Fibroblast of gingiva (primary cell): ENCODE data around the gene ACSM2B.
"Not testable (repeated sequence)": the region's sequence is repeated elsewhere in the genome, so short reads cannot be mapped to it uniquely, and the experiment has no call there.

ENCODE experiments used
- DNase-seq: peaks from one replicate; pipeline ENCODE4 v3.0.0-alpha.2; 2011; ENCODE audit warnings: low read depth

The ACSM2B gene, protein sequence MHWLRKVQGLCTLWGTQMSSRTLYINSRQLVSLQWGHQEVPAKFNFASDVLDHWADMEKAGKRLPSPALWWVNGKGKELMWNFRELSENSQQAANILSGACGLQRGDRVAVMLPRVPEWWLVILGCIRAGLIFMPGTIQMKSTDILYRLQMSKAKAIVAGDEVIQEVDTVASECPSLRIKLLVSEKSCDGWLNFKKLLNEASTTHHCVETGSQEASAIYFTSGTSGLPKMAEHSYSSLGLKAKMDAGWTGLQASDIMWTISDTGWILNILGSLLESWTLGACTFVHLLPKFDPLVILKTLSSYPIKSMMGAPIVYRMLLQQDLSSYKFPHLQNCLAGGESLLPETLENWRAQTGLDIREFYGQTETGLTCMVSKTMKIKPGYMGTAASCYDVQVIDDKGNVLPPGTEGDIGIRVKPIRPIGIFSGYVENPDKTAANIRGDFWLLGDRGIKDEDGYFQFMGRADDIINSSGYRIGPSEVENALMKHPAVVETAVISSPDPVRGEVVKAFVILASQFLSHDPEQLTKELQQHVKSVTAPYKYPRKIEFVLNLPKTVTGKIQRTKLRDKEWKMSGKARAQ

DNA sequence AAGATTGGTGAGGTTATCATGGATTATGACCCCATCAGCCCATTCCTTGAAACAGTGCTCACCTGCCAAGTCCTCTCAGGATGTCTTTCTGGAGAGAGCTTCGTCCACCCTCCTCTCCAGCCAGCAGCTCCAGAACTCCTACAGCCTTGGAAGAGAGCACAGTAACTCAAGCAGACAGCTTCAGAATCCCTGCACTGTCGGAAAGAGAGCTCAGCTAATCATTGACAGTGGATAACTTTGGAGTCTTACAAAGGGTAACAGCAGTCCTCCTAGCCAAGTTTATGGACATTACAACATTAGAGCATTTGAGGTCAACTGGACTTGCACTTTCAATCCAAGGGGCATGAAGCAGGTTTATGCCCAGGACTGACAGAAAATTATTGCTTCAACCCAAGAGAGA lies at the start of gene ACSM2B:
TSS of gene ACSM2B (minus strand) at position 223 of the 400 bp plus-strand sequence. CDS start 11,522 bp downstream, outside the sequence.
- DNase-seq = not testable (repeated sequence)

DNA sequence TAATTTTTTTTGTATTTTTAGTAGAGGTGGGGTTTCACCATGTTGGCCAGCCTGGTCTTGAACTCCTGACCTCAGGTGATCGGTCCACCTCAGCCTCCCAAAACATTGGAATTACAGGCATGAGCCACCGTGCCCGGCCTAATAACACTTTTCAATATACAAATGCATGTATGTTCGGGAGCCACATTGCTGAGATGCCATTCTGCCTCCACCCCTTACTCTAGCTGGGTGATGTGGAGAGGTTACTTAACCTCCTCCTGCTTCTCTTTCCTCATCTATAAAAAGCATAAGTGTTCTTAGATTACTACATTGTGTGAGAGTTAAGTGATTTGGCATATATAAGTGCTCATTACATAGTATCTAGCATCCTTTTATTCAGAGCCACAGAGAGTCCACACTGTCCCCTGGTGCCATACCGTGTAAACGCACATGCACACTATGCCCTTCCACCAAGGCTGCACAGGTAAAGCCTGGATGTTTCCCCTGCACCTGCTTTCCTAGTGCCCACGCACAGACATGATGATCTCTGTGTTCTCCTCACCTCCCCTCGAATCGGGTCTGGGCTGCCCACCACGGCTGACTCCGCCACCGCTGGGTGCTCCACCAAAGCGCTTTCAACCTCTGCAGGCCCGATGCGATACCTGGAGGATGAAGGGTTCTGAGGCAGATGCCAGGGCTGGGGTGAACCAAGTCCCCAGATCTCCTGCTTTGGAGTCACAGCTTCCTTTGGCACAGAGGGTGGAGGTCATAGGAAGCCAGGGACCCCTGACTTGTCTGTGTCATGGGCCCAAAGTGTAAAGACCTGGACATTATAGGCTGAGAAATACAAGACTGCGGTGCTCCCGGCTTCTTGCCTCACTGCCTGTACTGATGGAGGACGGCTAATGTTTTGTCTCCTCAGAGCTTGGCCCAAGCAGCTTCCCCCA lies 49.0 kb upstream of the ACSM2B start:
- no peak for DNase-seq

DNA sequence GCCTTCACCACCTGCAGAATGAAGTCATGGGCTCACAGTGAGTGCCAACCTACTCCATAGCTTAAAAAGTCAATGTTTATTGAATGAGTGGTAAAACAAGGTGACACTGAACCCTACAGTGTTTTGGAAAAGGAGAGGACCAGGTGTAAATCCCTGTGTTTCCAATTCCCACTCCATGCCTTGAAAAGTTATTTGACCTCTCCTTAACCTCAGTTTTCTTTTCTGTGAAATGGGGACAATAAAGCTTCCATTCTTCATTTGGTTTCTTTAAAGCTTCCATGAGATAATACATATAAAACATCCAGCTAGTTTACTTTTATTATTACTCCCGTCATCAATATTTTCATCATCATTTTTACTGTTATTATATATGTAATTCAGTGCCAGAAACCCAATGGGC lies 48.0 kb upstream of the ACSM2B start:
- no peak for DNase-seq

DNA sequence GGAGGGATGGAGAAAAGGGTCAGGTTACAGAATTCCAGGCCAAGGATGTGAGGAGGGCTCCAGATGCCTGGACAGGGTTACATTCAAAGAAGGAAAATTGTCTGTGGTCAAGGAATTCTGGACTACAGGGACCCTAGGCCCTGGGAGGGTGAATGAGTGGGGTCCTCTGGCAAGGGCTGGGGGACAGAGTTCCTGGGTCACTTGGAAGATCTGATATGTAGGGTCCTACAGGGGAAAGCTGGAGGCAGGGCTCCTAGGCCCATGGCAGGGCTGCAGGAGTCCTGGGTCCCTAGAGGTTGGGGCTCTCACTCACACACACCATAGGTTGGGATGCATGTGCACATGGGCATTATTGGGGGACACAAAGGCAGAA lies 46.3 kb upstream of the ACSM2B start:
- DNase-seq = no peak

DNA sequence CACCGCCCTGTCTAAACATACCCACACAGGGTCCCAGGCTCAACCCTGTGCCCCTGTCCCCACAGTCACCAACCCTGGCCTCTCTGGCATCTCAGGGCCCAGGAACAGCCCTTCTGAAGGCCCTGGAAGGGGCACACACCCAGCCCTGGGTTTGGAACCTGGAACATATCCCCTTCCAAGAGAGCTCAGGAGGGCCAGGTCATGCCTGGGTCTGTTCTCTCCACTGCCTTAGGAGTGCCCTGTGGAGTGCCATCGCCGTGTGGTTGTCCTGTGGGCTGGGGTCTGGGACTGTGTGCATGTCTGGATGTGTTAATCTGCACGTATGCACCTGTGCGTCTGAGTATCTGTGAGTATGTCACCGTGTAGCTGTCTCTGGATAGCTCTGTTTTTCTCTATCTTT lies 45.2 kb upstream of the ACSM2B start:
- DNase-seq = no peak

DNA sequence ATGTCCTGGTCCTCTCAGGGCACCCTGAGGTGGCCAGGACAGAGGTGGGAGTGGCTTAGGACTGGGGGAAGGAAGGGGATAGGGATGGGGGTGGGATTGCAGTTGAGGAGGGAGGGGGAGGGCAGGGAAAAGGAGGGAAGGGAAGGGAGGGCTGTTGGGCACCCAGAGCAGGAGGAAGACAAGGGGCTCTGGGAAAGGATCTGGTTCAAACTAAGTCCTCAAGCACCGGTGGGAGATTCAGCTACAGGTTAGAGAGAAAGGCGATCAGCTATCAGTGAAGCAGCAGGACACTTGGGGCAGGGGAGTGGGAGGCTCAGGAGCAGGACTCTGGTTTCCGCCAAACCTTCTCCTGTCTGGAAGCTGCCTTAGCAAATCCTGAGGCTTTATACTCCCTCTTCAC lies 44.6 kb upstream of the ACSM2B start:
- DNase-seq = no peak

DNA sequence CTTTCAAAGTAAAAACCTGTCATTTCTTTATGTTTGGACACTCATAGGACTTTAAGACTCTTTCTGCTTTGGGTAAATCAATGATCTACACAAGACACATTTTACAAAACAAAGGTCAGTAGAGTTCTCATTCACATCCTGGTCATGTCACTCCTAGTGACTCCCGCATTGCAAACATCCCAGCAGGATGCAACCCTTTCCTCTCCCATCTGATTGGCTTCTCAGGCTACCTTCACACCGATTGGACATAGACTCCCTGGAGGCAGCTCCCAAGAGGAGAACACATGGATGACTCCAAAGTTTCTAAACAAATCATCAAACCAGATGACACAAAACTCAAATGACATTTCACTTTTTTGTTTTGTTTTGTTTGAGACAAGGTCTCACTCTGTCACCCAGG lies 43.8 kb upstream of the ACSM2B start:
- no peak for DNase-seq

DNA sequence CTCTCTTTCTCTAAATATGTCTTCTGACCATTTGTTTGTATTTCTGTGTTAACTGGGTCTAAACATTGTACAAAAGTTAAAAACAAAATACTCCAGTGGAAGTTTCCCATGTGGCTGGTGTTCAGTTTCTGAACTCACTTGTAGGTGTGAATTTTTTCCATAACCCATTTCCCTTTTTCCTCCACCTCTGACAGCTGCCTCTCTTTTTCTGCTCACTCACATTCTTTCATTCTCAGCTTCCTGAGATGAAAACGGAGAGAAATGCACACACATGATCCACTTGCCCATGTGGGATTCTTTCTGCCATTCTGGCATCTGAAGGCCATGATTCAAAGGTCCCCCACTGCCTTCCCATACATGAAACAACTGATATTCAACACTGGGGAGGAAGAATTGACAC lies 41.1 kb upstream of the ACSM2B start:
- DNase-seq = no peak

DNA sequence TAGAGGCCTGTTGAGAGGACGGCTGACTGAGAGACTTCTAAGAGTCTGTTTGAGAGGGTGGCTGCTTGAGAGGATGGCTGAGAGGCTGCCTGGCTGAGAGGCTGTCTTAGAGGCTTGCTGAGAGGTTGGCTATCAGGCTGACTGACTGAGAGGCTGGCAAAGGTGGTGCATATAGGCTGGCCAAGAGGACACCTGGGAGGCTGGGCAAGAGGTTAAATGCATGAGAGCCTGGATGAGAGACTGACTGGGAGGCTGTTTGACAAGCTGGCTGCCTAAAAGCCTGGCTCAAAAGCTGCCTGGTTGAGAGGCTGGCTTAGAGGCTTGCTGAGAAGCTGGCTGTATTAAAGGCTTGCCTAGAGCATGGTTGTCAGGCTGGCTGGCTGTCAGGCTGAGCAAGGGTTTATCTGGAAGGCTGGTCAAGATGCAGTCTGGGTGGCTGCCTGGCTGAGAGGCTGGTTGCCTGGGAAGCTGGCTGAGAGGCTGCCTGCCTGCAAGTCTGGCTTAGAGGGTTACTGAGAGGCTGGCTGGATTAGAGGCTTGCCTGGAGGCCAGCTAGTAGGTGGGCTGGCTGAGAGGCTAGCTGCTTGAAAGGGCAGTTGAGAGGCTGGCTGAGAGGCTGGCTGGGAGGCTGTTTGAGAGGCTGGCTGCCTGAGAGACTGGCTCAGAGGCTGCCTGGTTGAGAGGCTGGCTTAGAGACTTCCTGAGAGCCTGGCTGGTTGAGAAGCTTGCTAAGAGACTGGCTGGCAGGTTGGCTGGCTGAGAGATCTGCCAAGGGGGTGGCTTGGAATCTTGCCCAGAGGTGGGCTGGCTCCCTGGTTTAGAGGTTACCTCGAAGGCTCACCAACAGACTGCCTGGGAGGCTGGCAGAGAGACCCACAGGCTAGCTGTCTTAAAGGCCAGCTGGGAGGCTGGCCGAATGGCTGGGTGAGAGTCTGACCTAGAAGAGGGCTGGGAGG lies 38.3 kb upstream of the ACSM2B start:
- no peak for DNase-seq

DNA sequence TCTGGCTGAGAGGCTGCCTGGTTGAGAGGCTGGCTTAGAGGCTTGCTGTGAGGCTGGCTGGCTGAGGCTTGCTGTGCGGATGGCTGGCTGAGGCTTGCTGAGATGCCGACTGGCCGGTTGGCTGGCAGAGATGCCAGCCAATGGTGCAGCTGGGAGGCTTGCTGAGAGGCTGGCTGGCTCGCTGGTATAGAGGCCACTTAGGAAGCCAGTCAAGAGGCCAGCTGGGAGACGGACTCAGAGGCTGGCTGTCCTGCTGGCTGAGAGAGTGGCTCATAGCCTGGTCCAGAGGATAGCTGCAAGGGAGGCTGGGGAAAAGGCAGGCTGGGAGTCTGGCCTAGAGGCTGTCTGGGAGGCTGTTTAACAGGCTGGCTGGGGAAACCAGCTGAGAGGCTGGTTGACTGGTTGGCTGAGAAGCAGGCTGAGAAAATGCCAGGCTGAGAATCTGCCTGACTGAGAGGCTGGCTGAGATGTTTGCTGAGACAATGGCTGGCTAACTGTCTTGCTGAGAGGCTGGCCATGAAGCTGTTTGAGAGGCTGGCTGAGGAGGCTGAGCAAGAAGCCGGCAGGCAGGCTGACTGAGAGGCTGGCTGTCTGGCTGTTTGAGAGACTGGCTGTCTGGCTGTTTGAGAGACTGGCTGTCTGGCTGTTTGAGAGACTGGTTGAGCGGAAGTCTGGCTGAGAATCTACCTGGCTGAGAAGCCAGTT lies 37.5 kb upstream of the ACSM2B start:
- DNase-seq = no peak

DNA sequence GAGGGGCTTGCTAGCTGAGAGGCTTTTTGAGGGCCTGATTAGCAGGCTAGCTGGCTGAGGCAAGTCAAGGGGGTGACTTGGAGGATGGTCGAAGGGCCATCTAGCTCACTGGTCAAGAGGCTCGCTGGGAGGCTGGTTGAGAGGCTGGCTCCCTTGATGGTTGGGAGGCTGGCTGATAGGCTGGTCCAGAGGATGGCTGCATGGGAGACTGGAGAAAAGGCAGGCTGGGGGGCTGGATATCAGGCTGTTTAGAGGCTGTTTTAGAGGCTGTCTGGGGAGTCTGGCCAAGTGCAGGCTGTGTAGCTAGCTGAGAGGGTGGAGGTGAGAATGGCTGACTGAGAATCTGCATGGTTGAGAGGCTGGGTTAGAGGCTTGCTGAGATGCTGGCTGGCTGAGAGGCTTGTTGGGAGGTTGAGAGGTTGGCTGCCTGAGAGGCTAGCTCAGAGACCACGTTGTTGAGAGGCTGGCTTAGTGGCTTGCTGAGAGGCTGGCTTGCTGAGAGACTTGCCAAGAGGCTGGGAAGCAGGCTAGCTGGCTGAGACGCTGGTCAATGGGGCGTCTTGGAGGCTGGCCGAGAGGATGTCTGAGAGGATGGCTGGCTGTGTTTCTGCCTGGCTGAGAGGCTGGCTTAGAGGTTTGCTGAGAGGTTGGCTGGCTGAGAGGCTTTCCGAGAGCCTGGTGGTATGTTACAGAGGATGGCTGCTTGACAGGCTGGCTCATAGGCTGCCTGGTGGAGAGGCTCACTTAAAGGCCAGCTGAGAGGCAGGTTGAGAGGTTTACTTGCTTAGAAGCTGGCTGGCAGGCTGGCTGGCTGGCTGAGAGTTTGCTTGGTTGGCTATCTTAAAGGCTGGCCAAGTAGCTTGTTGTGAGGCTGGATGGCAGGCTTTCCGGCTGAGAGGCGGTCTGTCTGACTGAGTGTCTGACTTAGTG lies 36.6 kb upstream of the ACSM2B start:
- no peak for DNase-seq

DNA sequence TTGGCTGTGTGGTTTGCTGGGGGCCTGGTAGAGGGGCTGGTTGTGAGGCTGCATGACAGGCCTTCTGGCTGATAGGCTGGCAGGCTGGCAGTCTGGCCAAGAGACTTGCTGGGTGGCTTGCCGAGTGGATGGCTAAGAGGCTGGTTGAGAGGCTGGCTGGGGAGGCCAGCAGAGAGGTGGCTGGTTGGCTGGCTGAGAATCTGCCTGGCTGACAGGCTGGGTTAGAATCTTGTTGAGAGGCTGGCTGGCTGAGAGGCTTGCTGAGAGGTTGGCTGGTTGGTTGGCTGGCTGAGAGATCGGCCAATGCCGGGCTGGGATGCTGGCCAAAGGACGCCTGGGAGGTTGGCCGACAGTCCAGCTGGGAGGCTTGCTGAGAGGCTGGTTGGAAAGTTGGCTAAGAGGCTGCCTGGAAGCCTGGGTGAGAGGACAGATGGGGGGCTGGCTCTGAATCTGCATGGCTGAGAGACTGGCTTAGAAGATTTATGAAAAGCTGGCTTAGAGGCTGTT lies 35.9 kb upstream of the ACSM2B start:
- no peak for DNase-seq

DNA sequence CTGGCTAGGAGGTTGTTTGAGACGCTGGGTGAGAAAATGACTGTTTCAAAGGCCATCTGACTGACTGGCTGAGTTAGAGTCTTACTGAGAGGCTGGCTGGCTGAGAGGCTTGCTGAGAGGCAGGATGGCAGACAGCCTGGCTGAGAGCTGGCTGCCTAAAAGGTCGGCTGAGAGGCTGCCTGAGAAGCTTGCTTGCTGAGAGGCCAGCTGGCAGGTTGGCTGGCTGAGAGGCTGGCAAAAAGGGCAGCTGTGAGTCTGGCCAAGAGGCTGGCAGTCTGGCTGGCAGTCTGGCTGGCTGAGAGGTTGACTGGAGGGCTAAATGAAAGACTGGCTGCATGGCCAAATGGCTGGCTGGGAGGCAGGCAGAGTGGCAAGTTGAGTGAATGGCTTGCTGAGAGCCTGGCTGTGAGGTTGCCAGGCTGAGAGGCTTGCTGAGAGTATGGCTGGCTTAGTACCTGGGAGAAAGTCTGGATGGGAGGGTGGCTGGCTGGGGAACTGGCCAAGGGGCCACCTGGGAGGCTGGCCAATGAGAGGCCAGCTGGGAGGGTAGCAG lies 35.3 kb upstream of the ACSM2B start:
- DNase-seq = no peak

DNA sequence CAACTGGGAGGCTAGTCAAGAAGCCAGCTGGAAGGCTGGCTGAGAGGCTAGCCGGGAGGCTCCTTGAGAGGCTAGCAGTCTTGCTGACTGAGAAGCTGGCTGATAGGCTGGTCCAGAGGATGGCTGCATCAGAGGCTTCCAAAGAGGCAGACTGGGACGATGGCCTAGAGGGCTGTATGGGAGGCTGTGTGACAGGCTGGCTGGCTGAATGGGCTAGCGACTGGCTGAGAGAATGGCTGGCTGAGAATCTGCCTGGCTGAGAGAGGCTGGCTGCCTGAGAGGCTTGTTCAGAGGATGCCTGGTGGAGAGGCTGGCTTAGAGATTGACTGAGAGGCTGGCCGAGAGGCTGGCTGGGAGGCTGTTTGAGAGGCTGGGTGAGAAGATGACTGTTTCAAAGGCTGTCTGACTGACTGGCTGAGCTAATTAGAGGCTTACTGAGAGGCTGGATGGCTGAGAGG lies 34.8 kb upstream of the ACSM2B start:
- no peak for DNase-seq

DNA sequence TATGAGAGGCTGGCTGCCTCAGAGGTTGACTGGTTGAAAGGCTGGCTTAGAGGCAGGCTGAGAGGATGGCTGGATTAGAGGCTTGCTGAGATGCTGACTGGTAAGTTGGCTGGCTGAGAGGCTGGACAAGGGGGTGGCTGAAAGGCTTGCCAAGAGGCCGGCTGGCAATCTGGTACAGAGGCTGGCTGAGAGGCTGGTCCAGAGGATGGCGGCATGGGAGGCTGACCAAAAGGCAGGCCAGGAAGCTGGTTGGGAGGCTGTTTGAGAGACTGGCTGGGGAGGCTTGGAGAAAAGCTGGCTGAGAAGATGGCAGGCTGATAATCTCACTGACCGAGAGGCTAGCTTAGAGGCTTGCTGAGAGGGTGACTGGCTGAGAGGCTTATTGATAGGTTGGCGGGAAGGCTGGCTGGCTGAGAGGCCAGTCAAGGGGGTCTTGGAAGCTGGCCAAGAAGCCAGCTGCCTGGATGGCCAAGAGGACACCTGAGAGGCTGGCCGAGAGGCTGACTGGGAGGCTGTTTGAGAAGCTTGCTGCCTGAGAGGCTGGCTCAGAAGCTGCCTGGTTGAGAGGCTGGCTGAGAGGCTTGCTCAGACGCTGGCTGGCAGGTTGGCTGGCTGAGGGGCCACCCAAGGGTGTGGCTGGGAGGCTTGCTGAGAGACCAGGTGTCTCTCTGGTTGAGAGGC lies 34.2 kb upstream of the ACSM2B start:
- DNase-seq = no peak

DNA sequence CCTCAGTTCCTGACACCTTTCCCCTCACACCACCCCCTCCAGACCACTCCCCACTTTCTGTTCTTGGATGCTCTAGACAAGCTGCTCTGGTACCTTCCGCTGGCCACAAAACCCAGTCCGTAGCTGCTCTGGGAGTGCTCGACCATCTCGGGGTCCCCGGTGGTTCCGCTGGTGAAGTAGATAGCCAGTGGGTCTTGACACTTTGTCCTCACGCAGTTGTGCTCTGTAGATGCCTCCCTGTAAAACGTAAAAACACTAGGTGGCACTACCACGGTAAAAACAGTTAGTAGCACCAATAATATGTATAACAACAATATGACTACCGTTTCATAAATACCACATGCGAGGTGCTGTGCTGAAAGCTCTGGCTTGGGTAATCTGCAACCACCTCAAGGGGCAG lies 26.0 kb upstream of the ACSM2B start:
- not testable (repeated sequence) for DNase-seq

DNA sequence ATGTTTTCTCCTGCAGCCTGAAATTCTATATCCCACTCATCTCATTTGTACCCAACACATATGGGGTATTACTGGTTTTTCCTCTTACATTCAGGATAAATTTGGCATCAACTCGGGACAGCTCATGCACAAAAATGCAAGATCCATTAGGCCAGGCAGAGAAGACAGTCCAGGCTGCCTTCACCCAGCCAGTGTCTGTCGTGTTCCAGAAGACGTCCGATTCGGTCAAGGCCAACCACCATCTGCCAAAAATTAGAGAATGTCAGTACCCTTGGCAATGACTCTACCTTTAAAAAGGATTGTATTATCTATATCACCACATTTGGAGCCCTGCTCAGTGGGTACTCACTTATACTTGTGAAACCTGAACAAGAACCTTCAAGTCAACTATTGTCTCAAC lies 23.3 kb upstream of the ACSM2B start:
- not testable (repeated sequence) for DNase-seq

DNA sequence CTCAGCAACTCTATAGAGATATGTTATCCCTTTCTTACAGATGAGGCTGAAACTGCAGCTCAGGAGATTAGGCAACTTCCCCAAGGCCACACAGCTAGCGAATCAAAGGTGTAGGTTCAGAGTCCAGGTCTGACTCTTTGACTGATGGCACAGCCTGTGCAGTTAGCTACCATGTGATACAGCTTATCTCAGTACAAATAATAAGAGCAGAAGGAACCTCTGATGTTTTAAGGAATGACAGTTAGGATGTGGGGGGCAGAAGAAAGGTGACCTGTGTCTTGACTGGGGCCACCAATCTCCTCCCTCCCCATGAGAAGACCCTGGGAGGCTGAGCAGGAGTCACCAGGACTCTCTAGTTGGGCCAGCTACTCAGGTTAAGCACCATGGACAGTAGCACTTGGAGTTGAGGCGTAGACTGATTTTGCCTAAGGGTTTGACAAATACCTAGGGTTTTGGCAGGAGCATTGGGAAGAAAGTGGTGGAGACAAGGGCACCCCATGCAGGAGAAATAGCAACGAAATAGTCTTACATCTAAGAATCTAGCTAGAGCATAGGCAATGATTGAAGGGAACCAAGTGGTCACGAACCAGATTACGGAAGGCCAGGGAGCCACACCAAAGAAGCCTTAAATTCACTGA lies 22.8 kb upstream of the ACSM2B start:
- DNase-seq = no peak
